HG02943 (cell line): ENCODE measurements around the gene ZNF3.

Source experiments
- ATAC-seq: cut with Tn5 transposase; IDR thresholded peaks from one replicate; pipeline ENCODE4 v1.9.1; 2021; ENCODE audit warnings: mild to moderate bottlenecking, low read depth, moderate library complexity; ENCODE audit not compliant: unreplicated experiment

Gene ZNF3

DNA sequence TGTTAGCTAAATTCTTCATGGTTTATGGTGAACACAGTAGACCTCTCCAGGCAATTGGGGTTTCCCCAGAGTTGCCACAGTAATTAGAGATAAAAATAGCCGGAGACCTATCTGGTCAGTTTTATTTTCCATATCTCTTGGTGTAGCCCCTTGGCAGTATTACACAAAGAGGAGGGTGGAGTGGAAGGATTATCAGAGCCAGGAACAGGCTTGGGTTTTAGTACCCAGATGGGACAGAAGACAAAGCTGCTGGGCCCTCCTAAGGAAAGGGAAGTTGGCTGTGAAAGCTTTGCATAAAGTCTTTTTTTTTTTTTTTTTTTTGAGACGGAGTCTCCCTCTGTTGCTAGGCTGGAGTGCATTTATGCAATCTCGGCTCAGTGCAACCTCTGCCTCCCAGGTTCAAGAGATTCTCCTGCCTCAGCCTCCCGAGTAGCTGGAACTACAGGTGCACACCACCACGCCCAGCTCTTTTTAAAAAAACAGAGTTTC, 22.2 kb downstream of the ZNF3 start:
- no peak for ATAC-seq

DNA sequence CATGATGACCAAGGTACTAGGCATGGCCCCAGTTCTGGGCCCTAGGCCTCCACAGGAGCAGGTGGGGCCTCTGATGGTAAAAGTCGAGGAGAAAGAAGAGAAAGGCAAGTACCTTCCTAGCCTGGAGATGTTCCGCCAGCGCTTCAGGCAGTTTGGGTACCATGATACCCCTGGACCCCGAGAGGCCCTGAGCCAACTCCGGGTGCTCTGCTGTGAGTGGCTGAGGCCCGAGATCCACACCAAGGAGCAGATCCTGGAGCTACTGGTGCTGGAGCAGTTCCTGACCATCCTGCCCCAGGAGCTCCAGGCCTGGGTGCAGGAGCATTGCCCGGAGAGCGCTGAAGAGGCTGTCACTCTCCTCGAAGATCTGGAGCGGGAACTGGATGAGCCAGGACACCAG, 24.5 kb downstream of the ZNF3 start:
- ATAC-seq, result no peak

DNA sequence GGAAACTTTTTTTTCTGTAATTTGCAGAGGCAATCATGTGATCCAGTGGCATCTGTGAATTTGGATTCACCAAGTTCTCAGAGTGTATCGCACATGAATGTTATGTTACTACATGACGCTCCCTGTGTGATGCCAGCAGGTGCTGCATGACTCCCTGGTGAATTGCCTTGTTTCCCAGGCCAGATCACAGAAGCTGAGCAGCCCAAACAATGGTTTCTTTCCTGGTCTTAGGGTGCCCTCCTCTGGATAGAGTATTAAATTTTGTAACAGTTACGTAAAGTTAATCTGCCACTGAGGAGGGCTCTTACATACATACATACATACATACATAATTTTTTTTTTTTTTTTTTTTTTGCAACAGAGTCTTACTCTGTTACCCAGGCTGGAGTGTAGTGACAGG, 28.3 kb downstream of the ZNF3 start:
- no peak for ATAC-seq

DNA sequence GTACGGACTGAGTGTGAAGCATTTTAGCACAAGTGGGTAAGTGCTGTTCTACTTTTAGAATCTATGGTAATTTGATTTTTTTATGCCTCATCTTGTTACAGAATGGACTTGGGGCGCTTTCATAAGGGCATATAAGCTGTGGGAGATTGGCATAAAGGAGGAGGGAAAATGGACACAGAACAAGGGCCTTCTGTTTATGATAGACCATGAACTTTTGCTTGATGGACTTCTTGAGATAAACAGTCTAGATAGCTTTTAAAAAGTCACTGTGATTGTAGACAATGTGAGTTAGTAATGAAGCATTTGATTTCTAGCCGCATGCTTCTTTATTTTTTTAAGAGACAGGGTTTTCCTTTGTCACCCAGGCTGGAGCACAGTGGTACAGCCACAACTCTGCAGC, 29.9 kb downstream of the ZNF3 start:
- ATAC-seq, result no peak

DNA sequence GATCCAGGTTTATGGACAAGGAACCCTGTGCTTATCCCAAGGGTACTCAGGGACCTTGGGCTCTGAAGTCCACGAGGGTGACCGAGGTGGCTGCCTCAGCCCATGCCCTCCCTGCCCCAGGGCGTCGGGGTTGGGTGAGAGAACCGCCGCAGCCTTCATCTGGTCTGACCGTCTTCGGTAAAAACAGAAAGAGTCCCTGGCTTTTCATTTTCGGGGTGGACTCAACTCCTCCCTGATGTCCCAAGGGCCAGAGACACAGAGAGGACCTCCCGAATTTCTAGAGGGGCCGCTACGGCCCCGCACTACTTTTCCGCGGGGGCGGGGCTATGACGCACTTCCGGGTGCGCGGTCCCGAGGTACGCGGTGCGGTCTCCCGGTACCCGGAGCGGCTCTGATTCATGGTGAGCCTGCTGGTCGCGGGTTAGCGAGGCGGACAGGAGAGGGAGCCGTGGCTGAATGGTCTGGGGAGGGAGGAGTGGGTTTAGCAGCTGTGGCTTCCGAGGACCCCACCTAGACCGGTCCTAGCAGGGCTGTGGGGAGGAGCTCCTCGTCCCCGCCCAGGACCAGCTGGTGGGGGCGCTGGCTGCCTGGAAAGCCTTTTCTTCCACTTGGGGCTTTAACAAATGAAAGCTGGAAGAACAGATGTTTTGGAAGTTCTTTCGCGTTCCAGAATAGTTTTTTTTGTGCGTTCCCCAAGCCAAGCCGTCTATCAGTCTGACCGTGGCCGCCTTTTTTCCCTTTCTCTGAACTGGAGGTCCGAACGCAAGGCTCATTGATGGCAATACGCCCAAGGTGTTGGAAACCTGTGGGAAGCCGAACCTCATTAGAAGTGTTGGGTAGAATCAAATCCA, 31.9 kb downstream of the ZNF3 start, which contains the start of gene ZSCAN21:
Gene ZSCAN21, plus strand, starts transcription at position 334 of the 851 bp plus-strand sequence. CDS start 7,233 bp downstream, outside the sequence.
- no peak for ATAC-seq

DNA sequence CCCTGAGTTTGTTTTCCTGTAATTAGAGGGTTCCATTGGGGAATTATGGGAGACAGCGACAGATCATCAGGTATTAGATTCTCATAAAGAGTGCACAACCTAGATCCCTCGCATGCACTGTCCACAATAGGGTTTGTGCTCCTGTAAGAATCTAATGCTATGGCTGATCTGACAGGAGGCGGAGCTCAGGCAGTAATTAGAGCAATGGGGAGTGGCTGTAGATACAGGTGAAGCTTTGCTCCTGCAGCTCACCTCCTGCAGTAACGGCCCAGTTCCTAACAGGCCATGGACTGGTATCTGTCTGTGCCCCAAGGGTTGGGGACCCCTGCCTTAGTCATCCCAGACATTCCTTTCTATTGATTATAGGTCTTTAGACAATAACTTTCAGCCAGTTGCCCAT, 32.8 kb downstream of the ZNF3 start:
- ATAC-seq, result no peak

DNA sequence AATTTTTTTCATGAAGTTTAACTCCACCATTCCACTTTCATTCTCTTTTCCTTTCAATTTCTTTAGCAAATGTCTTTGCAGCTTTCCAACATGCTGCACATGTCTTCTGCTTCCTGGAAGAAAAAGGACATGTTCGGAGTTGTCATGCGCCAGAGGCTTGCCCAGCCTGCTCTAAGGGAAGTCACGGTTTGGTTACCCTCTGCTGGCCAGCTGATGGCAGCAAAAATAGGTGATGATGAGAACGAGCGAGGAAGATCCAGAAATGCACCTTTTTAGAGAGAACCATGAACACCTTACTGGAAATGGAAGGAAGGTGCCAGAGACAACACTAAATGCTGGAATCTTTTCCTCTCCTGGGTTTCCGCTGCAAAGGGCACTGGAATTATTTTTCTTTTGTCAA, 36.8 kb downstream of the ZNF3 start:
- no peak for ATAC-seq

DNA sequence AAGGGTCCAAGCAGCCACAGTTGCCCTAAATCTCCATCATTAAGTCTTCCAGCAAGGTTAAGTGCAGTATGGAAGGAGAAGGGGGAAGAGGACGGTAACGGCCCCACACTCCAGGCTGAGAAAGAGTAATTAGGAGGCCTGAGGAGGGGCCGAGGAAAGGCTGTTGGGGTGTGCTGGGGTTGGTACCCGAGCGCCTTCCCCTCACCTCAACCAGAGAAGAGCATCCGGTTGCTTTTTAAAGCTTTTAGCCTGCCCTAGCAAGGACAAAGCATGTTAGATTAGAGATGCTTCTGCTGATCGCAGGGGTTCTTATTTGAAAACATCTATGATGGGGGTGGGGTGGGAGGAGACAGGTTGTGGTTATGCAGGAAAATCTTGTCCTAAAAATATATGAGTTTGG, 40.9 kb downstream of the ZNF3 start:
- no peak for ATAC-seq

DNA sequence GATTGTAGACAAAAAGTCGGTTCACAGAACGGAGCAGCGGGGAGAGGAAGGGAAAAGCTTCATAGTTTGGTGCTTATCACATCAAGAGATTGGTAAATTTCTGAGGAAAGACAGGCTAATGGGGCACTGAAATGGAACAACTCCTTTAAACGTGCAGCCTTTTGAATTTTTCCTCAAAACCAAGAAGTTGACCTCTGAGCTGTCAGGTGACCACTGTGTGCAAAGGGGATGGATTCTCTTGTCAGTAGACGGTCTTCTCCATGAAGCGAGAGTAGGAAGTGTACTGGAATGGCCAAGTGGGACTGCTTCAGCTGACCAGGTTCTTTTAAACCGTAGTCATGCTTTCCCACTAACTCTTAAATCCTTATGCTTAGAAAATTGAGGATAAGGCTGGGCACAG, 43.2 kb downstream of the ZNF3 start:
- no peak for ATAC-seq

DNA sequence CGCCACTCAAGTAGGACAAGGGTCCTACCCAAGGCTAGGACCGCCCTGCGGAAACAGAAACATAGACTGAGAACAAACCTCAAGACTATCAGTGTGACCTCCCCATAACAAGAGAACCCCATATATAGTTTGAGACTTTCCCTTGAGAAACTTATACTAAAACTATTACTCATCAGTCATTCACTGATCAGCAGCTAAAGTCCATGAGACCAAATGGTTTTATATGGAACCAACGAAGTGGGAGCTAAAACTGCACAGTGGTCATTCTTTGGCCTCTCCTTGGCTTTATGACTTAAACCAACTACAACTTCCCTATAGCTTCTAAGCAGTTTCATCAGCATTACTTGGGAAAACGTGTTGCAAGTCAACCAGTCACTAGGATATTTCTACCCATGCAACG, 45.6 kb downstream of the ZNF3 start:
- ATAC-seq, result no peak

DNA sequence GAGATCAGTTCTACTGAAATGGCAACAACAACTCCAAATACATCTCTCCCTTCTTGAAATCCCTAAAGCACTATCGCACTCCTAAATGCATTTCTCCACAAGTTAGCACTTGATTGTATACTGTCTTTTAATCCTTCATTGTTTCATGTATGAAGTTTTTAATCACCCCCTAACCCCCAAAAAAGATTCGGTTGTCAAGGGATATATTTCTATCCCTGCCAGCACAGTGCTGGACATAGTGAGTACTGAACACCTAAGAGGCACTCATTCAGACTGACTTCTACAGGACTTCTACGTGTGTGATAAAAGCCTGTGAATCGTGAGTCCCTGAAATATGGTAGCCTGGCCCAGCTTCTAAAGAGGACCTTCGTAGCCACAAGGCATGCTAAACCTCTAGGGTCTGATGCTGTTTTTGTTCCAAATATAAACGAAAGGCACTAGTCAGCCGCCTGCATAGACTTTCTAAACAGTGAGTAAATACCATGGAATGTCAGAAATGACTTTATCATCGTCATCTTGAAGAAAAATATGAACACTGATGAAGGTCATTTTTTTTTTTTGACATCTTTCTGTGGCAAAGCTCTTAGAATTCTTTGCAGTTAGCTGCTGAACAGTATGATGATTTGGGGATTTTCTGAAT, 46.5 kb downstream of the ZNF3 start:
- ATAC-seq, result no peak

DNA sequence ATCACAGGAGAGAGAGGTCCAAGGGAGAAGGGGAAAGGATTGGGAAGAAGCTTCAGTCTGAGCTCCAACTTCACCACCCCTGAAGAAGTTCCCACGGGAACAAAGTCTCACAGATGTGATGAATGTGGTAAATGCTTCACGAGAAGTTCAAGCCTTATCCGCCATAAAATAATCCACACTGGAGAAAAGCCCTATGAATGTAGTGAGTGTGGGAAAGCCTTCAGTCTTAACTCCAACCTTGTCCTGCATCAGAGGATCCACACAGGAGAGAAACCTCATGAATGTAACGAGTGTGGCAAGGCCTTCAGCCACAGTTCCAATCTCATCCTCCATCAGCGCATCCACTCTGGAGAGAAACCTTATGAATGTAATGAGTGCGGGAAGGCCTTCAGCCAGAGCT, 48.0 kb downstream of the ZNF3 start:
- ATAC-seq, result no peak

DNA sequence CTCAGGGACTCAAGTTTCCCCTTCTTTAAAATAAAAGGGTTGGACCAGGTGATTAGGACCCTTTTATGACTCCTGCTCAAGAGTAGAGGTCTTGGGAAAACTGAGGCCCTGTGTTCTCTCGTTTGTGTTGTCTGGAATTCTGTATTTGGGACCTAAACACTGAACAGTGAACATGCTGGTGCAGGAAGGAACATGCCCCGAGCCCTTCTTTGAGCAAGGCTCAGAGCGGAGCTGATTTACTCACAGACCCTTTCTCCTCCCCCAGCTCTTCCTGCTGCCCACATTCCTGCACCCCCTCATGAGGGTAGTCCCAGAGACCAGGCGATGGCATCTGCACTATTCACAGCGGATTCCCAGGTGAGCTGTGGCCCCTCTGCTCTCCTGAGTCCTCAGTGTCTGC, 51.9 kb downstream of the ZNF3 start:
- ATAC-seq, result no peak

DNA sequence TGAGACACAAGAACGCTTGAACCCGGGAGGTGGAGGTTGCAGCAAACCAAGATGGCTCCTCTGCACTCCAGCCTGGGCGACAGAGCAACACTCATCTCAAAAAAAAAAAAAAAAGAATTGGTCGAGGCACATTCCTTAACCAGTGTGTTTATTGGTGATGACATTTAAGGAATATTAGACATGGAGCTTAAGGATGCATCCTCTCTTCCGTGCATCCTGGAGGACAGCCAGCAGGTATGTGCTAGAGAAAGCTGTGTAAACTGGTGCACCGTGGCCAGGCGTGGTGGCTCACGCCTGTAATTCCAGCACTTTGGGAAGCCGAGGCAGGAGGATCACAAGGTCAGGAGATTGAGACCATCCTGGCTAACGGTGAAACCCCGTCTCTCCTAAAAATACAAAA, 54.3 kb downstream of the ZNF3 start:
- no peak for ATAC-seq

DNA sequence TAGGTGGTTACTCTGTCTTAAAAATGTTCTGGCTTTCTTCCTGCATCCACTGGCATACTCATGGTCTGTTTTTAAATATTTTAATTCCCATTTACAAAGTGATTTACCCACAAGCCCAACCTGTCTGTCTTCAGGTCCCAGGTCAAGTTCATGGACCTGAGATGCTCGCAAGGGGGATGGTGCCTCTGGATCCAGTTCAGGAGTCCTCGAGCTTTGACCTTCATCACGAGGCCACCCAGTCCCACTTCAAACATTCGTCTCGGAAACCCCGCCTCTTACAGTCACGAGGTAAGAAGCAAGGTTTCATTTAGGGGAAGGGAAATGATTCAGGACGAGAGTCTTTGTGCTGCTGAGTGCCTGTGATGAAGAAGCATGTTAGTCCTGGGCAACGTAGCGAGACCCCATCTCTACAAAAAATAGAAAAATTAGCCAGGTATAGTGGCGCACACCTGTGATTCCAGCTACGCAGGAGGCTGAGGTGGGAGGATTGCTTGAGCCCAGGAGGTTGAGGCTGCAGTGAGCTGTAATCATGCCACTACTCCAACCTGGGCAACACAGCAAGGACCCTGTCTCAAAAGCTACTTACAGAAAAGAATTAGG, 57.4 kb downstream of the ZNF3 start:
- no peak for ATAC-seq

DNA sequence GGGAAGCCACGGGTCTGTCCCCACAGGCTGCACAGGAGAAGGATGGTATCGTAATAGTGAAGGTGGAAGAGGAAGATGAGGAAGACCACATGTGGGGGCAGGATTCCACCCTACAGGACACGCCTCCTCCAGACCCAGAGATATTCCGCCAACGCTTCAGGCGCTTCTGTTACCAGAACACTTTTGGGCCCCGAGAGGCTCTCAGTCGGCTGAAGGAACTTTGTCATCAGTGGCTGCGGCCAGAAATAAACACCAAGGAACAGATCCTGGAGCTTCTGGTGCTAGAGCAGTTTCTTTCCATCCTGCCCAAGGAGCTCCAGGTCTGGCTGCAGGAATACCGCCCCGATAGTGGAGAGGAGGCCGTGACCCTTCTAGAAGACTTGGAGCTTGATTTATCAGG, 58.0 kb downstream of the ZNF3 start:
- no peak for ATAC-seq

DNA sequence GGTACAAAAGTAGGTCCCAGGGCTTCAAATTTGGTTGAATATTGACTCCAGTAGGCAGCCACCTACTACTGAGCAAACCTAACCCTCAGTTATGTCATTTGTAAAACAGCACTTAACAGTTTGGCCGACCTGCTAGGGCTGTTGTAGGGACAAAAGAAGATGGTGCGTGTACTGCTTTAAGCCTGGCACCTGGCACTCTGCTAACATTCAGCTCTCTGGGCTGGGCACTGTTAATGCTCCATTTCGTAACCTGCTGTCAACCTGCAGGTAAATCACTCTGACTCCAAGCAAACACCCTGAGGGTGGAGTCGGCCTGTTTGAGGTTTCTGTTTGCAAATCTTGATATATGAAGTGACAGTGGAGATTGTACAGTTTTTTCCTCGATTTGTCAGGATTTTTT, 58.9 kb downstream of the ZNF3 start:
- ATAC-seq, result no peak

DNA sequence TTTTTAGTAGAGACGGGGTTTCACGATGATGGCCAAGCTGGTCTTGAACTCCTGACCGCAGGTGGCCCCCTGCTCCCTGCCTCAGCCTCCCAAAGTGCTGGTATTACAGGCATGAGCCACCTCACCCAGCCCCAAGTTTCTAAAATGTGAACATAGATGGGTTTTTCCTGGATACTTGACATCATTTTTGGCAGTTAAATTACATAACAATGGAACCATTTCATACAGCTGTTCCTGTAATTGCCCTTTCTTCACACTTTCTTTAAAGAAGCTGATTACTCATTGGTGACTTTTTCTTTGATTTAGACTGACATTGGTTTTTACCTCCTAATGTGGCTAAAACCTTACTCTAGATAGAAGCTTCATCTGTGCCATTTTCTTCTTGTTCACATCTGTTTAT, 60.2 kb downstream of the ZNF3 start:
- ATAC-seq, result no peak
